GM18502 (cell line): ENCODE results near the gene ZCCHC14.

Experiments used
- ATAC-seq: cut with Tn5 transposase; IDR thresholded peaks from one replicate; pipeline ENCODE4 v1.9.1; 2021; ENCODE audit warnings: mild to moderate bottlenecking; ENCODE audit not compliant: unreplicated experiment, poor library complexity

Gene ZCCHC14

DNA sequence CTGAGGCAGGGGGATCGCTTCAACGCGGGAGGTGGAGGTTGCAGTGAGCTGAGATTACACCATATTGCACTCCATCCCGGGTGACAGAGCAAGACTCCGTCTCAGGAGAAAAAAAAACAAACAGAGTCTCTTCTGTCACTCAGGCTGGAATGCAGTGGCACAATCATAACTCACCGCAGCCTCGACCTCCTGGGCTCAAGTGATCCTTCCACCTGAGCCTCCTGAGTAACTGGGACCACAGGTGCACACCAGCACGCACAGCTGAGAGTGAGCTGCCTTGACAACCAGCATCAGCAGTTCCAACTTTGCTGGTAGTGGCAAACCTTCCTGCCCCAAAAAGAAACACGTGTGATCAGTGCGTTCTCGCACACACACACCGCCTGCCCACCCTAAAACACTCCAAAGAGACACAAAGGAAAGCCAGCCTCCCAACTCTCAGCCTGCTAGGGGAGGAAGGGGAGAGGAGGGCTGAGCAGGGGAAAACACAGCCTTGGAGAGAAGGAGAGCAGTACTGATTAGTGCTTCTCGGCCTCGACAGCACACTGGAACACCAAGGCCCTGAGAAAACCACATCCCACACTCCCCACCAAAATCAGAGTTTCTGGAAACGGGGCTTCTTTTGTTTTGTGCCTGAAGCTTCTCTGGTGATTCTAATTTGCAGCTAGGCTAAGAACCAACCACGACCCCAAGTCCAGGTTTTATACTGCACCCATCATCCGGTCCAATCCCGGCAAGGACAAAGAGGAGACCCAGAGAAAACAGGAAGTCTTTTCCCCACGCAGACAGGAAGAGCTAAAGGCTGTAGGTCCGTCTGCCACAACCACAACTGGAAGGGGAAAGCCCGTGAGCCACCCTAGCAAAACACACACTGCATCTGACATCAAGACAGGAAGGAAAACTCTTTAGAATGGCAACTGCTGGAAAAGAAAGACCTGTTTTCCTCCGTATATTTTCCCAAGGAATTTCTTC is 28.8 kb downstream of the ZCCHC14 start:
- peak; percentile 67 for ATAC-seq

DNA sequence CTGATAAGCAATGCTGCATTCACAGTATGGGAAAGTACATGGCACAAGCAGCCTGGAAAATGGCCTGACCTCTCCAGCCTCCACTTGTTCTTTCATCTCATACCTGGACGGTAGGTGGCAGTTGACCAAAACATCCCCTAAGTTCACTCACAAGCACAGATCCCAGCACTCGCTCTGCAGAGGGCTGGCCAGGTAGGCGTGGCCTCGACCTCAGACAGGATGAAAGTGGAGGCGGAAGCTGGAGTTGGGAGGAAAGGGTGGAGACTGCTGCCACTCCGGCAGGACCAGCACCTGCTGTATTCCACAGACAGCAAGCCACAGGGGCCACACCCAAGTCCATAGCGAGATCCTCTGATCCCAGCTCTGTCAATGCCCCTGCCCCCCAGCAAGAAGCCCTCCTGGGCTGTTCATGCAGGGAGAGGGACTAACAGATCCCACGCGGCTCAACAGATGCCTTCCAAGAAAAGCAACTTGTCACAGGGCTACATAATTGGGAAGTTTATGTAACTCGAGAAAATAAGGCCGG is 31.3 kb downstream of the ZCCHC14 start:
- no peak for ATAC-seq

- no peak for ATAC-seq
Observed at GRCh38 chr16:87460936-87461335, 31.9 kb downstream of the ZCCHC14 start.

GRCh38 chr16:87459833-87460232 is 33.0 kb downstream of the ZCCHC14 start:
- no peak for ATAC-seq

GRCh38 chr16:87459027-87459426 is 33.8 kb downstream of the ZCCHC14 start:
- no peak for ATAC-seq

DNA sequence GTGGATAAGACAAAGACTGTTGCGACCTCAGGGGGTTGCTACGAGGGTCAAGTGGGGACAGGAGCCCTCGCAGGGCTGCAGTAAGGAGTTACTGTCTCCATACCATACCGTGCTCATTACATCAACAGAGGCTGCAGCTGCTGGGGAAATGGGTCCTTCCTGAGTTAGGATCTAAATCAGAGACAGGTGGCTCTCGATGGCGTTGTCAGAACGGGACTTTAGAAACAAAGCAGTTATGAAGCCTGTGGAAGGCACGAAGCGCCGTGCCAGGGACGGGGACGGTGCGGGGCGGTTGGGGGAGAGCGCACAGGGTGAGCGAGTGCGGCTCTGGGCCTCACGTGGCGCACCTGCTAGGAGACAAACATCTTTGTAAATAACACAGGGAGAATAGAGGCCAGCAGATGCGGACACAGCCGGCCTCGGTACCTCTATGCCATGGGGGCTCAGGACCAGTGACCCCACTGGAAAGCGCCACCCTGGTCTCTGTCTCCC is 34.4 kb downstream of the ZCCHC14 start:
- no peak for ATAC-seq

DNA sequence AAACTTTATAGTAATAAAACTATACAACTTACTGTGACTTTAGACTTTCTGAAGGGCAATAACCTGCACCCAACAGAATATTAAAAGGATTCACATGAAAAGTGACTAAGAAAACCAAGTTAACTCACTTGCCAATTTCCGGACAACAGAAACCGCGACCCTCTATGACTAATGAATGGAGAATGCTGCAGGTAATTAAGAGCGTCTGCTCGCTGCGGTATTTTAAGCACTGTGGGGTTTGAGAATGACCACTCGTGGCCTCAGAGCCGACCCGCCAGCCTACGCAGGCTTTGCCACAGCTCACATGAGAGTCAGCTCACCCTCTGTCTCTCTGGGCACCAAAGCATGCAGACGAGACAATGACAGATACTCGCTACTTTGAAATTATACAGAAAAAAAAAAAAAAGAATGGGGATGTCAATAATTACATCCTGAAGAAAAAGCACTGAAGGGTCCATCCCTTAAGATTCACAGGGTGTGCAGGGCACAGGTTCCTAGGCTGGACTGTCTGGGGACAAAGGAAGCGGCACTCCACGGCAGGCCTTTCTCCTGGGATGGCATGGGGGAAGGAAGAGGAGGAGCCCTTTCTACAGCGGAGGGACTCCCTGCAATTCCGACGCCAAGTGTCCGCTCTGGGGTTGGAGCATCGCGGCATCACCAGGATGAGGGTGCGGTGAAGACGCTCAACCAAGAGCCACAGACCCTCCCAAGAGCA is 35.0 kb downstream of the ZCCHC14 start:
- ATAC-seq, result no peak

- ATAC-seq, result no peak
Observed at GRCh38 chr16:87457061-87457611, 35.7 kb downstream of the ZCCHC14 start.

GRCh38 chr16:87454391-87454790 is 38.4 kb downstream of the ZCCHC14 start:
- ATAC-seq, result no peak

- no peak for ATAC-seq
Observed at GRCh38 chr16:87453326-87453725, 39.5 kb downstream of the ZCCHC14 start.

GRCh38 chr16:87451563-87452210 is 41.1 kb downstream of the ZCCHC14 start:
- ATAC-seq, result no peak

DNA sequence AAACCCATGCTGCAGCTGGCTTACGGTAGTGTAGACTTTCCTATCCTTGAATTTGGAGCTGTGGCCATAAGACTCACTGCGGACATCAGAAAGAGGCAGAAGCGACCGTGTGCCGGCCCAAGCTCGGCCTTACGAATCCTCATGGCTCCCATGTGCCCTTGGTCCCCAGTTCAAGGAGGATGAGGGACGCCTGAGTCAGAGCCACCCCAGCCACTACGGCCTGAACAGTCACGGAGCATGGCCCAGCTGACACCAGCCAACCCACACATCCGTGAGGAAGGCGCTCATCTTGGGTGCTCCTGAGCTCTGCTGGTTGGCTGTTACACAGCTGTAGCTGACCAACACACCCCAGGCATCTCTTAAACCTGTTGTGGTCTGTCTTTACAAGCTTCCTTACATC is 44.0 kb downstream of the ZCCHC14 start:
- no peak for ATAC-seq

GRCh38 chr16:87447323-87447722 is 45.5 kb downstream of the ZCCHC14 start:
- no peak for ATAC-seq

GRCh38 chr16:87446479-87446878 is 46.3 kb downstream of the ZCCHC14 start:
- ATAC-seq, result no peak

DNA sequence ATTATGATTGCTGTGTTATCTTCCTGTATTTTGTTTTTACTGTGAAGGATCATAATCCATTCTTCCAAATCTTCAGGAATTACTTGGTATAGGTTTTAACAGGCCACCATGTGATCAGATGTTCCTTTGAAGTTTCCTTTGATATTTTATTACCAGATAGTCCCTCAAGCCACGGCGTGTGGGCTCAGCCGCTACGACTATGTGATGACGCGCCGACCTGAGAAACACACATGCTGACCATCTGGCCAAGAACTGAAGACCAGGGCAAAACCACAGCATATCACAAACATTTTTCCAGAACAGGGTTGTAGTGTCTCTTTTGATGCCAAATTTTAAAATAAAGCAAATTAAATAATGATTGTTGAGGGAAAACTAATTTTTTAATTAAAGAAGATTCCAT is 47.3 kb downstream of the ZCCHC14 start:
- ATAC-seq, result no peak

DNA sequence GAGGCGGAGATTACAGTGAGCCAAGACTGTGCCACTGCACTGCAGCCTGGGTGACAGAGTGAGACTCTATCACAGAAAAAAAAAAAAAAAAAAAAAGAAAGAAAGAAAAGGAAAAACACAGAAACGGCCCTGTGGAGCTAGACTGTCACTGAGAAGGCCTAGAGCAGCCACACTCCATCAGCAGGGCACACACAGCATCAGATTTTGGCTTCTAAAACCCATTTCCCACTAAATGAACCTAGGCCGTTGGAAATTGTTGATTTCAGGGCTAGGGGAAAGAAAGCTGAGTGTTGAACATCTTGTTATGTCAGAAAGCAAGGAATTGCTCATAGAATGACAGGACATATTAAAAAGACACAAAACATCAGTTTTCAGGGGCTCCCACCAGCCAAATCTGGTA is 48.9 kb downstream of the ZCCHC14 start:
- no peak for ATAC-seq

GRCh38 chr16:87443016-87443415 is 49.8 kb downstream of the ZCCHC14 start:
- no peak for ATAC-seq

GRCh38 chr16:87442581-87442966 is 50.2 kb downstream of the ZCCHC14 start:
- no peak for ATAC-seq

DNA sequence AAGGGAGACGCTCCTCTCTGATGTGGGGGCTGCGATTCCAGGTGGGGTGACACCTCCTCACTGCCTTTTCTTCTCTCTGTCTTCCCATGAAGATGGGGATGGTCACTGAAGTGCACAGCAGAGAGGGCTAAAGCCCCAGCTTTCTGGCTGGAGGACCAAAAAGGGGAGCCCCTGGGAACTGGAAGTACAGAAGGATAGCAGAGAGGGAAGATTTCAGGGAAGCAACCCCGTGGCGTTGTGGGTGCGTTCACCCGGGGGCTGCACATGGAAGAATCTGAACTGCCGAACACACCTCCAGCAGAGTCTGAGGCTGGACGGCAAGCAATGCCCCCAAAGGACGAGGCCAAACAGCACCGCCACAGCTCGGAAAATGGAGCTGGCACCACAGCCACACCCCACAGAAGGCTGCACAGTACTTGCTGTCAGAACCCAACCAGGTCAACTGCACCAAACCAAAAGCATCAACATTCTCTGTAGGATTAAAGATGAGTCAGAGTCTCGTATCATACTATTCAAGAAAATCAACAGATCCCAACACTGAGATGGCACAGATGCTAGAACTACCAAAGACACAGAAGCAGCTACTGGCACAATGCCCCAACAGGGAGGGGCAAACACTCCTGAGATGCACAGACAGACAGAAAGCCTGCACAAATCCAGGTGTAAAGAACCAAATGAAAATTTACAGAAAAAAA is 50.8 kb downstream of the ZCCHC14 start:
- no peak for ATAC-seq

GRCh38 chr16:87439926-87440325 is 52.9 kb downstream of the ZCCHC14 start:
- no peak for ATAC-seq
